ENCODE data around the gene PIP5K1B. TPM values are rescaled to one million over a fixed set of nuclear protein-coding genes. Genes with fewer than 3 reads are reported as not detected.

PIP5K1B gene
- total and polyA plus RNA-seq, 2 donors (not counting 3 experiments of a cell fraction or from before 2014, with no cell fraction given), result 0.27 TPM; not detected in 1

GRCh38 chr9:69028754-69029153 lies 323.7 kb downstream of the PIP5K1B start:
- no TSS peak for BruUV-seq (replicated peaks)
- Histone ChIP-seq H3K4me2 (ENCODE audit: insufficient read depth, low read length) (no peak overlapping the region), H3K4me3 (replicated peaks in 1 of 3; ENCODE audit: insufficient read depth in 1 of 3, low read depth in 1 of 3, low read length in 3 of 3) (no peak overlapping the region), H3K9me3 (replicated peaks; ENCODE audit: control insufficient read depth, insufficient read depth, low read length) (no peaks in the 10 kb centered on the region), H2AFZ (ENCODE audit: low read depth, low read length) (no peak overlapping the region), H3K9me1 (replicated peaks; ENCODE audit: control insufficient read depth, extremely low read depth, insufficient read depth, low read length) (no peaks in the 10 kb centered on the region), H4K20me1 (replicated peaks; ENCODE audit: control insufficient read depth, extremely low read depth, insufficient read depth, low read length) (no peaks in the 10 kb centered on the region), H3K9ac (replicated peaks; ENCODE audit: extremely low read depth, insufficient read depth, low read length) (no peak overlapping the region), H3K4me1 (ENCODE audit: control insufficient read depth, extremely low read depth, insufficient read depth, low read length) (peaks cover 9% of the 10 kb centered on the region), H3K79me2 (ENCODE audit: control insufficient read depth, insufficient read depth, low read length) (no peaks in the 10 kb centered on the region), H3K36me3 (ENCODE audit: control insufficient read depth in 2 of 2, extremely low read depth in 1 of 2, insufficient read depth in 2 of 2, low read length in 2 of 2) (no peaks in the 10 kb centered on the region), H3K27me3 (ENCODE audit: control insufficient read depth in 2 of 2, insufficient read depth in 2 of 2, low read length in 2 of 2) (peaks cover 2 to 5% of the 10 kb centered on the region in 2 experiments), H3K27ac (ENCODE audit: insufficient read depth, low read depth, low read length) (no peak overlapping the region)
- POLR2A ChIA-PET, result no interaction called here
- no peak for DNase-seq (ENCODE audit: low read depth, low spot score)
- FAIRE-seq, result no peak
- dilution Hi-C loops (cut with MboI; ENCODE audit: extremely low pct_ligation_motif_present, low sequenced_read_pairs) (no loop called here), intact Hi-C loops (cut with micrococcal nuclease) (loop anchor here (5.0 kb wide), 1 partner anchor 246 kb away; a partner anchor contains a TSS)
- CTCF ChIA-PET, result no interaction called here
- TF ChIP-seq POLR2A (IDR thresholded peaks at IDR 0.05; ENCODE audit: low read depth, low read length) (no peak), MAX (IDR thresholded peaks at IDR 0.05; ENCODE audit: insufficient read depth, insufficient read length) (no peak), MYC (IDR thresholded peaks at IDR 0.05; ENCODE audit: low read depth, low read length) (no peak), POLR2AphosphoS5 (IDR thresholded peaks at IDR 0.05; ENCODE audit: insufficient read depth, low read depth, low read length) (no peak), FOS (IDR thresholded peaks at IDR 0.05; ENCODE audit: borderline replicate concordance, insufficient read depth, low read length) (no peak), CTCF (IDR thresholded peaks at IDR 0.05; ENCODE audit: extremely low read depth in 1 of 2, insufficient read depth in 1 of 2, low read depth in 1 of 2, low read length in 2 of 2) (no peak), EZH2 (IDR thresholded peaks at IDR 0.05; ENCODE audit: borderline replicate concordance, low read depth, low read length, severe bottlenecking) (no peak), GATA2 (IDR thresholded peaks at IDR 0.05; ENCODE audit: insufficient read depth, insufficient read length, low read depth, low read length) (no peak), JUN (IDR thresholded peaks at IDR 0.05; ENCODE audit: borderline replicate concordance, insufficient read depth, insufficient read length, low read depth) (no peak)
